Neural cell (in vitro differentiated cells): ENCODE data around the gene NATD1.

ENCODE experiments used
- EP300 ChIP-seq: fragments of 450-650 bp; conservative IDR thresholded peaks from 2 replicates; pipeline ENCODE4 v1.6.1; 2014; ENCODE audit warnings: antibody characterized with exemption, mild to moderate bottlenecking, moderate library complexity; ENCODE audit not compliant: poor library complexity, severe bottlenecking
- EZH2 ChIP-seq: fragments of 200-600, 300-800 bp; shearing (Covaris generic), sonication (generic); IDR thresholded peaks from 2 replicates; pipeline ENCODE4 v1.6.1; 2014; ENCODE audit warnings: antibody characterized with exemption, low read length, borderline replicate concordance, mild to moderate bottlenecking; ENCODE audit not compliant: insufficient read depth, poor library complexity, severe bottlenecking
- MXI1 ChIP-seq: fragments of 450-650 bp; conservative IDR thresholded peaks from 2 replicates; pipeline ENCODE4 v1.6.1; 2014; ENCODE audit warnings: antibody characterized with exemption, mild to moderate bottlenecking; ENCODE audit not compliant: poor library complexity, severe bottlenecking
- POLR2AphosphoS5 ChIP-seq: IDR thresholded peaks from 2 replicates; pipeline ENCODE4 v1.6.1; 2012
- RAD21 ChIP-seq: fragments of 450-650 bp; conservative IDR thresholded peaks from 2 replicates; pipeline ENCODE4 v1.6.1; 2014; ENCODE audit warnings: antibody characterized with exemption, mild to moderate bottlenecking, moderate library complexity
- REST ChIP-seq: IDR thresholded peaks from 2 replicates; pipeline ENCODE4 v1.6.1; 2012; ENCODE audit warnings: borderline replicate concordance
- SMC3 ChIP-seq: fragments of 450-650 bp; conservative IDR thresholded peaks from 2 replicates; pipeline ENCODE4 v1.6.1; 2014; ENCODE audit warnings: antibody characterized with exemption, mild to moderate bottlenecking, moderate library complexity; ENCODE audit not compliant: poor library complexity
- TAF1 ChIP-seq: IDR thresholded peaks from 2 replicates; pipeline ENCODE4 v1.6.1; 2012; ENCODE audit warnings: low read depth
- TF ChIP-seq, protein P1 (sequence below): fragments of 450-650 bp; IDR thresholded peaks from 2 replicates; pipeline ENCODE4 v1.5.1; 2014; ENCODE audit warnings: antibody characterized with exemption, mild to moderate bottlenecking, moderate library complexity; ENCODE audit not compliant: poor library complexity, severe bottlenecking

- TF ChIP-seq RAD21 (no peak), EP300 (no peak), SMC3 (no peak), REST (no peak), EZH2 (no peak), POLR2AphosphoS5 (no peak), TAF1 (no peak), MXI1 (no peak)
- TF ChIP-seq, protein P1, sequence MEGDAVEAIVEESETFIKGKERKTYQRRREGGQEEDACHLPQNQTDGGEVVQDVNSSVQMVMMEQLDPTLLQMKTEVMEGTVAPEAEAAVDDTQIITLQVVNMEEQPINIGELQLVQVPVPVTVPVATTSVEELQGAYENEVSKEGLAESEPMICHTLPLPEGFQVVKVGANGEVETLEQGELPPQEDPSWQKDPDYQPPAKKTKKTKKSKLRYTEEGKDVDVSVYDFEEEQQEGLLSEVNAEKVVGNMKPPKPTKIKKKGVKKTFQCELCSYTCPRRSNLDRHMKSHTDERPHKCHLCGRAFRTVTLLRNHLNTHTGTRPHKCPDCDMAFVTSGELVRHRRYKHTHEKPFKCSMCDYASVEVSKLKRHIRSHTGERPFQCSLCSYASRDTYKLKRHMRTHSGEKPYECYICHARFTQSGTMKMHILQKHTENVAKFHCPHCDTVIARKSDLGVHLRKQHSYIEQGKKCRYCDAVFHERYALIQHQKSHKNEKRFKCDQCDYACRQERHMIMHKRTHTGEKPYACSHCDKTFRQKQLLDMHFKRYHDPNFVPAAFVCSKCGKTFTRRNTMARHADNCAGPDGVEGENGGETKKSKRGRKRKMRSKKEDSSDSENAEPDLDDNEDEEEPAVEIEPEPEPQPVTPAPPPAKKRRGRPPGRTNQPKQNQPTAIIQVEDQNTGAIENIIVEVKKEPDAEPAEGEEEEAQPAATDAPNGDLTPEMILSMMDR: no peak
Observed at GRCh38 chr17:21245639-21246084, 7.5 kb downstream of the NATD1 start.
